ENCODE measurements around the gene SMAD5. TPM values are rescaled to one million over a fixed set of nuclear protein-coding genes. Genes with fewer than 3 reads are reported as not detected.

The SMAD5 gene
- total and polyA plus RNA-seq, 2 of the 4 experiments (the other 2 are of a cell fraction) = 37.4 to 101 TPM

DNA sequence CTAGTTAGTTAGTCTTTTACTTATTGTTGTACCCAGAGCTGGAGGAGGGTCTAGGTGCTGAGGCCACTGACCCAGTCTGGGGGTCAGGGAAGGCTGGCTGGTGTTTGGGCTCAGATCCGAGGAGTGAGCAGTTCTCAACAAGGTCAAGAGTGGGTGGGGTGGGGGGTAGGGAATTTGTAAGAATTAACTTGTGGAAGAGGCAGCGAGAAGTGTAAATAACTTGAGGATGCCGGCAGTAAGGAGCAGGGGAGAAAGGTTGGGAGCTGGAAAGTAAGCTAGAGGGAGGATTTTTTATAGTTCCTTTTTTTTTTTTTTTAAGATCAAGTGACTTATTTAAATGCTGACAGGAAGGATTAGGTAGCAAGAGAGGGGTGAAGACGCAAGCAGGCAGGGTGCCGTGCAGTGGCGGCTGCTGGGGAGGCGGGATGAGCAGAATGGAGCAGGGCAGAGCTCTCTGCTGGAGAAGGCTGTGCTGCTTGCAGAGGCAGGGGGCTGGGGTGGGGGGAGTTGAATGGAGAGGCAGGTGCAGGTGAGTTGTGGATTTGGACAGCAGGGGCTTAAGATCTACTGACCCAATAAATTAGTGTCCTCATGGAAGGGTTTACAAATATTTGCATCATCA, 95.6 kb downstream of the SMAD5 start:
- no peak overlapping the region for H4K5ac ChIP-seq (ENCODE audit: low read depth, low read length)
- no peaks in the 10 kb centered on the region for H4K20me1 ChIP-seq (ENCODE audit: insufficient read depth, low read length)
- H3K18ac ChIP-seq (ENCODE audit: low read depth, low read length) = no peak overlapping the region
- peaks cover 7% of the 10 kb centered on the region; the same call in 1 of the 2 replicates for H3K27me3 ChIP-seq (ENCODE audit: control insufficient read depth, insufficient read depth, low read length)
- dilution Hi-C loops (cut with HindIII; ENCODE audit: low sequenced_read_pairs, unreplicated experiment) (no loop called here), intact Hi-C loops (cut with micrococcal nuclease) (no loop called here), in situ Hi-C loops (cut with MboI; ENCODE audit: low sequenced_read_pairs) (no loop called here)
- CTCF ChIA-PET = no interaction called here
- no peaks in the 10 kb centered on the region for H3K36me3 ChIP-seq (ENCODE audit: control insufficient read depth, insufficient read depth, low read length)
- no peak overlapping the region for H3K4ac ChIP-seq (ENCODE audit: low read depth, low read length)
- H4K91ac ChIP-seq (ENCODE audit: insufficient read depth, low read depth, low read length) = no peak overlapping the region
- DNase-seq = no peak
- H3K56ac ChIP-seq (ENCODE audit: extremely low read depth, insufficient read depth, low read length) = no peak overlapping the region
- no peak overlapping the region for H2BK120ac ChIP-seq (ENCODE audit: low read depth, low read length)
- H2AK5ac ChIP-seq (ENCODE audit: low read depth, low read length) = no peak overlapping the region
- no peaks in the 10 kb centered on the region for H3K79me1 ChIP-seq (ENCODE audit: low read depth in 1 of 2, low read length in 2 of 2)
- H4K8ac ChIP-seq (ENCODE audit: low read depth in 2 of 2, low read length in 2 of 2) = no peak overlapping the region
- H3K27ac ChIP-seq (ENCODE audit: insufficient read depth, low read length) = no peak overlapping the region
- no peak overlapping the region for H2AK9ac ChIP-seq (replicated peaks; ENCODE audit: low read depth, low read length, poor library complexity)
- H2BK5ac ChIP-seq (ENCODE audit: low read depth, low read length, poor library complexity, severe bottlenecking) = no peak overlapping the region
- ATAC-seq (ENCODE audit: low read depth) = no peak
- no peak overlapping the region for H3K4me2 ChIP-seq (ENCODE audit: low read depth, low read length)
- H2BK20ac ChIP-seq (ENCODE audit: low read depth, low read length) = no peak overlapping the region
- no peaks in the 10 kb centered on the region for H3K9me1 ChIP-seq (ENCODE audit: insufficient read depth, low read length)
- H3K14ac ChIP-seq (replicated peaks; ENCODE audit: low read depth, low read length) = no peak overlapping the region
- BruUV-seq (replicated peaks) = no TSS peak
- H2AFZ ChIP-seq (replicated peaks; ENCODE audit: low read length, poor library complexity) = no peak overlapping the region
- TF ChIP-seq, protein P1, sequence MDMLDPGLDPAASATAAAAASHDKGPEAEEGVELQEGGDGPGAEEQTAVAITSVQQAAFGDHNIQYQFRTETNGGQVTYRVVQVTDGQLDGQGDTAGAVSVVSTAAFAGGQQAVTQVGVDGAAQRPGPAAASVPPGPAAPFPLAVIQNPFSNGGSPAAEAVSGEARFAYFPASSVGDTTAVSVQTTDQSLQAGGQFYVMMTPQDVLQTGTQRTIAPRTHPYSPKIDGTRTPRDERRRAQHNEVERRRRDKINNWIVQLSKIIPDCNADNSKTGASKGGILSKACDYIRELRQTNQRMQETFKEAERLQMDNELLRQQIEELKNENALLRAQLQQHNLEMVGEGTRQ (IDR thresholded peaks at IDR 0.05; ENCODE audit: low read depth, low read length) = no peak
- TF ChIP-seq, protein P2, sequence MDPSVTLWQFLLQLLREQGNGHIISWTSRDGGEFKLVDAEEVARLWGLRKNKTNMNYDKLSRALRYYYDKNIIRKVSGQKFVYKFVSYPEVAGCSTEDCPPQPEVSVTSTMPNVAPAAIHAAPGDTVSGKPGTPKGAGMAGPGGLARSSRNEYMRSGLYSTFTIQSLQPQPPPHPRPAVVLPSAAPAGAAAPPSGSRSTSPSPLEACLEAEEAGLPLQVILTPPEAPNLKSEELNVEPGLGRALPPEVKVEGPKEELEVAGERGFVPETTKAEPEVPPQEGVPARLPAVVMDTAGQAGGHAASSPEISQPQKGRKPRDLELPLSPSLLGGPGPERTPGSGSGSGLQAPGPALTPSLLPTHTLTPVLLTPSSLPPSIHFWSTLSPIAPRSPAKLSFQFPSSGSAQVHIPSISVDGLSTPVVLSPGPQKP (IDR thresholded peaks at IDR 0.05; ENCODE audit: borderline replicate concordance, low read depth, low read length) = no peak
- TF ChIP-seq FOS (IDR thresholded peaks at IDR 0.05; ENCODE audit: low read depth, low read length) (no peak), CHD1 (IDR thresholded peaks at IDR 0.05; ENCODE audit: low read depth, low read length) (no peak), POLR2A (IDR thresholded peaks at IDR 0.05; ENCODE audit: low read depth, low read length) (no peak), CEBPB (IDR thresholded peaks at IDR 0.05; ENCODE audit: low read depth, low read length) (no peak), MAZ (IDR thresholded peaks at IDR 0.05; ENCODE audit: borderline replicate concordance, low read depth, low read length) (no peak), RFX5 (IDR thresholded peaks at IDR 0.05; ENCODE audit: low read depth, low read length) (no peak), MAFK (IDR thresholded peaks at IDR 0.05; ENCODE audit: low read depth, low read length) (no peak), SMC3 (IDR thresholded peaks at IDR 0.05; ENCODE audit: low read depth, low read length) (no peak), RCOR1 (IDR thresholded peaks at IDR 0.05; ENCODE audit: insufficient replicate concordance, low read length) (no peak), RAD21 (IDR thresholded peaks at IDR 0.05; ENCODE audit: low read length) (no peak), BHLHE40 (IDR thresholded peaks at IDR 0.05; ENCODE audit: low read depth, low read length) (no peak), MXI1 (IDR thresholded peaks at IDR 0.05; ENCODE audit: borderline replicate concordance, low read depth, low read length) (no peak), NFE2L2 (IDR thresholded peaks at IDR 0.05; ENCODE audit: low read depth, low read length) (no peak)
- TF ChIP-seq, protein P3, sequence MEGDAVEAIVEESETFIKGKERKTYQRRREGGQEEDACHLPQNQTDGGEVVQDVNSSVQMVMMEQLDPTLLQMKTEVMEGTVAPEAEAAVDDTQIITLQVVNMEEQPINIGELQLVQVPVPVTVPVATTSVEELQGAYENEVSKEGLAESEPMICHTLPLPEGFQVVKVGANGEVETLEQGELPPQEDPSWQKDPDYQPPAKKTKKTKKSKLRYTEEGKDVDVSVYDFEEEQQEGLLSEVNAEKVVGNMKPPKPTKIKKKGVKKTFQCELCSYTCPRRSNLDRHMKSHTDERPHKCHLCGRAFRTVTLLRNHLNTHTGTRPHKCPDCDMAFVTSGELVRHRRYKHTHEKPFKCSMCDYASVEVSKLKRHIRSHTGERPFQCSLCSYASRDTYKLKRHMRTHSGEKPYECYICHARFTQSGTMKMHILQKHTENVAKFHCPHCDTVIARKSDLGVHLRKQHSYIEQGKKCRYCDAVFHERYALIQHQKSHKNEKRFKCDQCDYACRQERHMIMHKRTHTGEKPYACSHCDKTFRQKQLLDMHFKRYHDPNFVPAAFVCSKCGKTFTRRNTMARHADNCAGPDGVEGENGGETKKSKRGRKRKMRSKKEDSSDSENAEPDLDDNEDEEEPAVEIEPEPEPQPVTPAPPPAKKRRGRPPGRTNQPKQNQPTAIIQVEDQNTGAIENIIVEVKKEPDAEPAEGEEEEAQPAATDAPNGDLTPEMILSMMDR (conservative IDR thresholded peaks at IDR 0.05; ENCODE audit: low read depth, low read length) = no peak
- POLR2A ChIA-PET (ENCODE audit: unreplicated experiment) = no interaction called here
- no peak overlapping the region for H3K23ac ChIP-seq (ENCODE audit: low read depth, low read length)
- no peak overlapping the region for H3K4me3 ChIP-seq (ENCODE audit: insufficient read depth, low read depth, low read length)
- 33% methylated on average over 5 of the region's 7 CpGs; no CpG with 5 or more reads in 1 of the 2 experiments for WGBS, 2 experiments (ENCODE audit: extremely low coverage in 2 of 2, insufficient read length in 1 of 2)
- H3K9me3 ChIP-seq (ENCODE audit: control insufficient read depth, insufficient read depth, low read length) = no peaks in the 10 kb centered on the region
- no peak overlapping the region for H2BK15ac ChIP-seq (ENCODE audit: low read depth, low read length)
- no peaks in the 10 kb centered on the region for H3K4me1 ChIP-seq (ENCODE audit: control insufficient read depth, insufficient read depth, low read length)
- no peak overlapping the region for H3K9ac ChIP-seq (ENCODE audit: low read depth, low read length)
